ENCODE measurements around the gene RASA2.
"Not testable (repeated sequence)": the region's sequence is repeated elsewhere in the genome, so short reads cannot be mapped to it uniquely, and the experiment has no call there.

The RASA2 gene

GRCh38 chr3:141457624-141458236, 29.1 kb upstream of the RASA2 start:
- no peak for DNase-seq

- no peak for DNase-seq
Observed at GRCh38 chr3:141459008-141459407, 27.8 kb upstream of the RASA2 start.

DNA sequence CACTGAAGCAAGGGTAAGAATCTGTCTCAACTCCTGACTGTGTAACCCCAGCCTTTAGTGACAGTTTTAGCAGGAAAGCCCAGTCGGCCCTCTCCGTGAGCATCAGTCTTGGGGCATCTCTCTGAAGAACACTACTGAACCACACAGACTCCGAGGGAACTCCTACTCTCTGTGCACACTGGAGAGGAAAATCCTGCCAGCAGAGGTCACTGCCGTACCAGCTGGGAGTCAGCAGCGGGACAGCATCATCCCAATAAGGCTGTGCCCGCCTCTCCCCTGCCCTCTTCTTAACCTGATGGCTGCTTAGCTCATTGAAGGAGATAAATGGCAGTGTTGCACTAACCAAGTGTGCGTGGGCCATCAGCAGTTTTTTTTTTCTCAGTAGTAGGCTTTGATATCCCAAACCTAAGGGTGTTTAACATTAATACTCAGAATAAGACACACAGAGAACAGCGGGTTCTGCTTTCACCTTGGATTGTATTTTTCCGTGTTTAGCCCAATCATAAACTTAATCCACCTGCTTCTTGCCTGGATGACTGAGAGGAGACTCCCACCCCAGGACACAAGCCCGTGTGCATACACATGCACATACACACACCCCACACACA, 26.6 kb upstream of the RASA2 start:
- peak; percentile 94 to 95 for DNase-seq

DNA sequence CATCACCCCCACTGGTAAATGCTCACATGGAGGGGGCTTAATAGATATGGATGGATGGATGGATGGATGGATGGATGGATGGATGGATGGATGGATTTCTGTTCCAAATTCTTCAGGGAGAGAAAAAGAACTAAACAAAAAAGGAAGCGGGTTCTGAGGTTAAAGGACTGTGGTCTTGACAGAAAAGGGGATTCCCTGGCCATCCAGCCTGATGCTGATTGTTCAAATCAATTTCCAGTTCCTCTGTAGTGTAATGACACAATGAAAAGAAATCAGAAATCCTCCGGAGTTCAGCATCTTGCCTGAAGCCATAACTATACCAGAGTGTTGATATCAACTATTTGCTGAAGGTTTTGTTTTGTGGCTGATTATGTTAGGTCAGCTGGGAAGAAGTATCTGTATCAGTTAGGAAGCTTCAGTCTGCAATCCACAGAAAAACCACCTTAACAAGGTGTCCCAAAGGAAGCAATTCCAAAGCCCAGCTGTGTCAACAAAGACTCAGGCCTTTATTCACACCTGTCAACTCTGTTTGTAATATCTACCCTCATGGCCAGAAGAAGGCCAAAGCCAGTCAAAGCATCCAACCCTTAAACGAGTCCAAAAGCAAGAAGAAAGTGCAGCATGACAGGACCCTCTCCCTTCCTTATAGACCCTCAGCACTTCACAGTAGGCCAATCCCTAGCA, 24.5 kb upstream of the RASA2 start:
- no peak for DNase-seq

GRCh38 chr3:141465221-141465620, 21.6 kb upstream of the RASA2 start:
- no peak for DNase-seq

DNA sequence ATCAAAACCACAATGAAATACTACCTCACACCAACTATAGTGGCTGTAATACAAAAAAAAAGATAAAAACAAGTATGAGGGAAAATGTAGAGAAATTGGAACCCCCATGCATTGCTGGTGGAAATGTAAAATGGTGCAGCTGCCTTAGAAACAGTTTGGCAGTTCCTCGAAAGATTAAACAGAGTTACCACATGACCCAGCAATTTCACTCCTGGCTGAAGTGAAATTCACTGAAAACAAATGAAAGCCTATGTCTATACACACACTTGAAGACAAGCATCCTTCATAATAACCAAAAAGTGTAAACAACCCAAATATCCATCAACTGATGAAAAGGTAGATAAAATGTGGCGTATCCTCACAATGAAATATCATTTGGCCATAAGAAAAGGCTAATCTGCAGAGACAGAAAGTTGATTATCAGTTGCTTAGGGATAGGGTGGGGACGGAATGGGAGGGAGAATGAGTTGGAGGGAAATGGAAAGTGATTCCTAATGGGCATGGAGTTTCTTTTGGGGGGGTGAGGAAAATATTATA, 20.1 kb upstream of the RASA2 start:
- DNase-seq = no peak

DNA sequence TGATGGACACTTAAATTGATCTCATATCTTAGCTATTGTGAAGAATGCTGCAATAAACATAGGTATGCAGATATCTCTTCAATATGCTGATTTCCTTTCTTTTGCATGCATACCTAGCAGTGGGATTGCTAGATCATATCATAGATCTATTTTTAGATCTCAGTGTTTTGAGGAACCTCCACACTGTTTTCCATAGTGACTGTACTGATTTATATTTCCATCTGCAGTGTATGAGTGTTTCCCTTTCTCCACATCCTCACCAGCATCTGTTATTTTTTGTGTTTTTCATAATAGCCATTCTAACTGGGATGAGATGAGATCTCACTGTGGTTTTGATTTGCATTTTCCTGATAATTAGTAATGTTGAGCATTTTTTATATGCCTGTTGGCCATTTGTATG, 17.1 kb upstream of the RASA2 start:
- DNase-seq = no peak

- DNase-seq = no peak
Observed at GRCh38 chr3:141471160-141471559, 15.7 kb upstream of the RASA2 start.

DNA sequence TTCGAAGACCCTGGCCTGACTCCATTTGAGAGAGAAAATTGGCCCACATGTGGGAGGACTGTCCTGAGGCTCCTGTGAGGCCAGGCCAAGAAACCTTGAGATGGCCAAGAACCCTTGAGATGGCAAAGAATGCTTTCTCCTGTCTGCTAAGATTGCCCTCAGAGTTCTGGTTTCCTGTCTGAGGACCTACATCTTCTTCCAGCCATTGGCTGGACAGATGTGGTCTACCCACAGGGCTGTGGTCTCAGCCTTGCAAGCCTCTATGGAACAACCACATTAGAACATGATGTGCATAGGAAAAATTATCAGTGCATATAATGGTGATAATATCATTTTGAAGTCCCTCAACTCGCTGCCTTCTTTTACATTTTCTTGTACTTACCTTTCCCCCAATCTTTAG, 10.8 kb upstream of the RASA2 start:
- peak; percentile 37 to 42 for DNase-seq

DNA sequence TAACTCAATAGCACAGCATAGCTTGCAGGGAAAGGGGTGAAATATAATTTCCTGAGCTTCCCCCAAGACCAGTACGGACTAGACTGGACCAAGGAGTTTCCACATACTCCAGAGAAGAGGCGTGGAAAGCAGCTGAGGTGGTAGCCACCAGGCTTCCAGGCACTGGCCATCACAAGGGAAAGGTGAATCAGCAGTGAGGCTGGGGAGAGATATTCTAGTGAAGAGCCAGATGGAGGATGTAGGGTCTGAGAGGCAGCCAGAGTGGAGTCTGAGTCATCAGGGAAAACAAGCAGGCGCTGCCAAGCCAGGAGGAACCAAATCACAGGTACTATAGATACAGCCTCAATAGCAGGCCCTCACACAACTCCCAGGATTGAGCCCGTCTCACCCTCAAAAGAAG, 9.6 kb upstream of the RASA2 start:
- peak in 1 of 2 experiments; percentile 49 for DNase-seq

GRCh38 chr3:141478139-141478538, 8.7 kb upstream of the RASA2 start:
- no peak for DNase-seq

DNA sequence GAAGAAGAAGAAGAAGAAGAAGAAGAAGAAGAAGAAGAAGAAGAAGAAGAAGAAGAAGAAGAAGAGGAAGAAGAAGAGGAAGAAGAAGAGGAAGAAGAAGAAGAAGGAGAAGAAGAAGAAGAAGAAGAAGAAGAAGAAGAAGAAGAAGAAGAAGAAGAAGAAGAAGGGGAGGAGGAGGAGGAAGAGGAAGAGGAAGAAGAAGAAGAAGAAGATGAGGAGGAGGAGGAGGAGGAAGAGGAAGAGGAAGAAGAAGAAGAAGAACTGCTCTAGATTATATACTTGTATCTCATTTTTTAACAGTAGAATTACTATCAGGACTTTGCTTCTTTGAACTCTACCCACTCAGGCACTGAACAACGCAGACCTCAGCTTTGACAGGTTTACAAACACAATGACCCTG, 8.0 kb upstream of the RASA2 start:
- not testable (repeated sequence) for DNase-seq

- no peak for DNase-seq
Observed at GRCh38 chr3:141482245-141482922, 4.4 kb upstream of the RASA2 start.

DNA sequence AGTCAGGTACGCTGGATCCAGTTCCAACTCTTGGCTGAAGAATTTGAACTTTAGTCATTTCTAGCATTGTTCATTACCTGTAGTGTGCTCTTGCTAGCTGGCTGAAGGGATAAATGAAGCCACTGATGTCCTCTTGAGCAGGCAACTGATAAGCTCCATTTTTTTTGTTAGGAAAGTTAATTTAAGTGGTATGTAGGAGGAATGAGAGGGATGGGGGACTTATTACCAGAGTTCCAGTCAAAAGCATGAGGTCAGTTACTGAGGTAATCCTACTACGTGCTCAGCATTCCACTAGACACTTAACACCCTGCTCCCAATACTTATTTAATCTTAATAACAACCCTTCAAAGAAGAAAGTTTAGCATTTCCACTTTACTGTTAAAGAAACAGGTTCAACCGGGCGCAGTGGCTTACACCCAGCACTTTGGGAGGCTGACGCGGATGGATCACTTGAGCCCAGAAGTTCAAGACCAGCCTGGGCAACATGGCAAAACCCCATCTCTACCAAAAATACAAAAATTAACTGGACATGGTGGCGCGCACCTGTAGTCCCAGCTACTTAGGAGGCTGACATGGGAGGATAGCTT, 2.0 kb upstream of the RASA2 start:
- DNase-seq = no peak

DNA sequence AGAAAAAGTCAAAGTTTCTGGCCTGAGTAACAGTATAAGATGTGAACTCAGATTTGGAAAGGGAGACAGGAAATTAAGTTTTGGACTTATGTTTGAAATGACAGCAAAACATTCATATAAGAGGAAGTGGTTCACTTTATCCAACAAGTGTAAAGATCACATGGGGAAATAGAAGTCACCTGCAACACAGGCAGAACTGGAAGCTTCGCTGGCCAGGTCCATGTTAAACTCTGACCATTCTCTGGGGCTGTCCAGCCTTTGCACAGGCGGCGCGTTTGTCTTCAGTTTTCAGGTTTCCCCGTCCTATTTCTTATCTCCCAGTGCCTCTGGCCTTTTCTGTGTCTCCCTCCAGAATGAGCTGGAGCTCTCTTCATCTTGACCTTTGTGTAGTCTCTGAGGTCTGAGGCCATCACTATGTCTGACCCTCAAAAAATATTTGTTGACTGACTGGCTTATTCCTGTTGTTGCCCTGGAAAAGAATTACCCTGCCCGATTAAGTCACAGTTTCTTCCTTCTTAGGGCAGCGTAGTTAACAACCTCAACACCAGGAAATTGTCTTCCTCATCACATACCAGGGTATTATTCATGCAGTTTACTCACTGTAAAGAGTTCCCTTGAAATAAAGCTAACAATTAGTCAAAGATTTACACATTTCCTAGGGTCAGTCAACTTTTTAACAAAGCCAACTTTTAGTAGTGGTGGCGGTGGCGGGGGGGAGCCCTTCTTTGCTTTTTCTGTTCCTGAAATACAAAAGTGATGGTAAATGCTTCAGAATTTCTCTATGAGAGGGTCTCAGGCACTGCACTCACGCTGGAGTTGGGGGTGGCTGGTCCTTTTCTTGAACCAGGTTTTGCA, 959 bp upstream of the RASA2 start:
- peak; percentile 45 to 58 for DNase-seq

- DNase-seq = peak in 1 of 2 experiments; percentile 58
Observed at GRCh38 chr3:141486496-141486745, 406 bp upstream of the RASA2 start.

GRCh38 chr3:141487521-141488252, 860 bp downstream of the RASA2 start:
- peak; percentile 91 to 92 for DNase-seq

GRCh38 chr3:141489203-141489602, 2.4 kb downstream of the RASA2 start:
- peak in 1 of 2 experiments; percentile 37 for DNase-seq

DNA sequence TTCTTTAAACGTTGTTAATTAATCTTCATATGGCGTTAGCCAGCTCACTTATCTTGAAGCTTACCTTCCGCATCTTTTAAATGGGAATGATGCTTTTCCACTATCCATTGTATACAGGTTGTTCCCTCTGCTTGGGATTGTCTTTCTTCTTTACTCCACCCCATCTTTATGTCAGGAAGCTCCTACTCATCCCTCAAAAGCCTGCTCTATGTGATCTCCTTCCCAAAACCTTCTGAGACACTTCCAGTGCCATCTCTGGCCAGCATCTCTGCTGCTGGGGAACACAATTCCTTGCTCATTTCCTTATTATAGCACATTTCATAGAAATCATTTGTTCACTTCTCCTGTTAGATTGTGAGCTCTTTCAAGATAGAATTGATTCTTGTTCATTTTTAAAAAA, 4.3 kb downstream of the RASA2 start:
- DNase-seq = no peak

- DNase-seq = no peak
Observed at GRCh38 chr3:141491929-141492328, 5.1 kb downstream of the RASA2 start.

DNA sequence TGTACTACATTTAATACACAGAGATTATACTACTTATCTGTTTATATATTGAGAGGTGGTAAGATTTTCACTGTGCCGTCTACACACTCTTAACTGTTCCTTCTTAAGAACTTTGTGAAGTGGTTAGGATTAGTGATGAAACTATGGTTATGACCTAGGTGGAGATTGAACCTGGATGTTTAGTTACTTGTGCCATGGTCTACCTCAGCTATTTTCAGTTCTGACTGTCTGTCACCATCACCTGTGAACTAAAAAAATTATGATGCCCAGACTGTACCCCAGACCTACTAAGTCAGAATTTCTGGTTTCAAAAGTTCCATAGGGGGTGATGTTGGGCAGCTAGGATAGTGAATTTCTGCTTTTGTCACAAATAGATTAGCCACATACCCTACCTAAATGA, 6.4 kb downstream of the RASA2 start:
- no peak for DNase-seq

- DNase-seq = not testable (repeated sequence)
Observed at GRCh38 chr3:141497589-141497988, 10.8 kb downstream of the RASA2 start.

All from activated T-cell treated with anti-CD3 and anti-CD28 coated beads, Interleukin-2, amount 50 U/mL, for 48 hours (primary cell).